Liver (tissue), 9 donors: ENCODE data around the gene DHFR. TPM values are rescaled to one million over a fixed set of nuclear protein-coding genes. Genes with fewer than 3 reads are reported as not detected.
"Not testable (repeated sequence)": the region's sequence is repeated elsewhere in the genome, so short reads cannot be mapped to it uniquely, and the experiment has no call there.

Experiments used
- DNase-seq: peaks from one replicate; pipeline ENCODE4 v3.0.0-alpha.2; 2017; ENCODE audit warnings: low spot score
- H3K27ac ChIP-seq, 2 donors: one replicate each; pipeline ENCODE4 v1.7.0; 2013; ENCODE audit warnings: inconsistent platforms in 2 of 2, low read length in 2 of 2, control low read depth in 1 of 2, low read depth in 1 of 2, mild to moderate bottlenecking in 1 of 2
- H3K27me3 ChIP-seq, 4 donors: one replicate each; pipeline versions ENCODE4 v1.6.1 to v1.7.0; 2013; ENCODE audit warnings: low read length in 3 of 4, inconsistent platforms in 1 of 4, mild to moderate bottlenecking in 1 of 4, moderate library complexity in 1 of 4; ENCODE audit not compliant: control insufficient read depth in 4 of 4, insufficient read depth in 4 of 4
- H3K36me3 ChIP-seq, 4 donors: one replicate each; pipeline versions ENCODE4 v1.6.1 to v1.7.0; 2013; ENCODE audit warnings: low read length in 3 of 4, mild to moderate bottlenecking in 3 of 4, low read depth in 1 of 4, moderate library complexity in 1 of 4; ENCODE audit not compliant: control insufficient read depth in 4 of 4, insufficient read depth in 3 of 4
- H3K4me1 ChIP-seq, 4 donors: one replicate each; pipeline versions ENCODE4 v1.6.1 to v1.7.0; 2013; ENCODE audit warnings: low read length in 3 of 4, mild to moderate bottlenecking in 3 of 4, moderate library complexity in 1 of 4; ENCODE audit not compliant: control insufficient read depth in 4 of 4, insufficient read depth in 4 of 4
- H3K4me3 ChIP-seq, 3 donors: one replicate each; pipeline versions ENCODE4 v1.6.1 to v1.7.0; 2013; ENCODE audit warnings: low read length in 3 of 3, control low read depth in 1 of 3, low read depth in 1 of 3, mild to moderate bottlenecking in 1 of 3
- H3K9ac ChIP-seq, 2 donors: one replicate each; pipeline ENCODE4 v1.7.0; 2013; ENCODE audit warnings: low read length in 2 of 2, mild to moderate bottlenecking in 2 of 2, moderate library complexity in 2 of 2, control low read depth in 1 of 2, low read depth in 1 of 2
- H3K9me3 ChIP-seq, 4 donors: one replicate each; pipeline versions ENCODE4 v1.6.1 to v1.7.0; 2013; ENCODE audit warnings: low read length in 3 of 4; ENCODE audit not compliant: control insufficient read depth in 4 of 4
- ATF3 ChIP-seq: IDR thresholded peaks from 2 replicates; pipeline ENCODE4 v1.6.1; 2016; ENCODE audit warnings: antibody characterized with exemption
- CTCF ChIP-seq: fragments of 150-350 bp; IDR thresholded peaks from 2 replicates; pipeline ENCODE4 v1.5.1; 2017; ENCODE audit warnings: improper control_type of control experiment, low read depth, low read length; ENCODE audit not compliant: missing input control
- EGR1 ChIP-seq, 2 donors: IDR thresholded peaks; 2 replicates each; pipeline ENCODE4 v1.6.1; 2016 to 2018; ENCODE audit warnings: antibody characterized with exemption in 2 of 2, low read depth in 2 of 2
- FOXA1 ChIP-seq: IDR thresholded peaks from 2 replicates; pipeline ENCODE4 v1.6.1; 2016; ENCODE audit warnings: antibody characterized with exemption
- FOXA2 ChIP-seq: IDR thresholded peaks from 2 replicates; pipeline ENCODE4 v1.6.1; 2016; ENCODE audit warnings: antibody characterized with exemption
- GABPA ChIP-seq, 2 donors: IDR thresholded peaks in 1 of 2; conservative IDR thresholded peaks in 1 of 2; 2 replicates each; pipeline ENCODE4 v1.6.1; 2016; ENCODE audit warnings: antibody characterized with exemption in 2 of 2, mild to moderate bottlenecking in 1 of 2, moderate library complexity in 1 of 2
- HNF4A ChIP-seq, 2 donors: conservative IDR thresholded peaks; 2 replicates each; pipeline ENCODE4 v1.6.1; 2016; ENCODE audit warnings: antibody characterized with exemption in 2 of 2, mild to moderate bottlenecking in 2 of 2
- HNF4G ChIP-seq: IDR thresholded peaks from 2 replicates; pipeline ENCODE4 v1.6.1; 2016; ENCODE audit warnings: antibody characterized with exemption
- JUND ChIP-seq, 2 donors: IDR thresholded peaks; 2 replicates each; pipeline ENCODE4 v1.6.1; 2016; ENCODE audit warnings: antibody characterized with exemption in 2 of 2
- MAX ChIP-seq: IDR thresholded peaks from 2 replicates; pipeline ENCODE4 v1.6.1; 2016; ENCODE audit warnings: antibody characterized with exemption
- NR2F2 ChIP-seq: IDR thresholded peaks from 2 replicates; pipeline ENCODE4 v1.6.1; 2016; ENCODE audit warnings: antibody characterized with exemption
- RAD21 ChIP-seq, 2 donors: IDR thresholded peaks; 2 replicates each; pipeline ENCODE4 v1.6.1; 2016; ENCODE audit warnings: antibody characterized with exemption in 2 of 2, mild to moderate bottlenecking in 2 of 2
- RXRA ChIP-seq, 2 donors: IDR thresholded peaks; 2 replicates each; pipeline ENCODE4 v1.6.1; 2017 to 2018; ENCODE audit warnings: antibody characterized with exemption in 2 of 2, mild to moderate bottlenecking in 1 of 2
- SP1 ChIP-seq: IDR thresholded peaks from 2 replicates; pipeline ENCODE4 v1.6.1; 2018; ENCODE audit warnings: antibody characterized with exemption, mild to moderate bottlenecking
- TAF1 ChIP-seq: conservative IDR thresholded peaks from 2 replicates; pipeline ENCODE4 v1.6.1; 2016; ENCODE audit warnings: antibody characterized with exemption, mild to moderate bottlenecking
- YY1 ChIP-seq: IDR thresholded peaks from 2 replicates; pipeline ENCODE4 v1.6.1; 2016; ENCODE audit warnings: antibody characterized with exemption, mild to moderate bottlenecking
- ZBTB33 ChIP-seq: IDR thresholded peaks from 2 replicates; pipeline ENCODE4 v1.6.1; 2016; ENCODE audit warnings: antibody characterized with exemption
- WGBS: extraction: QIAGEN DNeasy Blood & Tissue Kit; methylation state at CpG from one replicate; pipeline ENCODE4 v1.1.7; 2013; 5-methylcytosine and 5-hydroxymethylcytosine counted together
- polyA plus RNA-seq, 2 donors: library from polyadenylated mRNA; stranded (reverse) in 1 of 2; unstranded in 1 of 2; fragments of 200-250 nt in 1 of 2; fragments of >200 nt in 1 of 2; fragmentation: Nextera tagmentation in 1 of 2; extraction: Ambion mirVana in 1 of 2; gene quantifications; one replicate each; pipeline versions ENCODE4 v1.2.1 to v1.2.3, GENCODE V29; 2013 to 2015
- total RNA-seq, 2 donors: library from RNA; depleted of rRNA; stranded (reverse); fragments of >200 nt; gene quantifications; one replicate each; pipeline ENCODE4 v1.2.3, GENCODE V29; 2014
- donor health status: healthy.
- donor health status: healthy.
- donor health status: healthy.
- donor health status: healthy.
- donor health status: healthy.

Gene DHFR
- total and polyA plus RNA-seq, 4 donors, result 8.9 to 57.7 (median 13.4) TPM

- DNase-seq, result no peak
- Histone ChIP-seq H3K27ac (no peak overlapping the region), H3K4me1 (no peaks in the 10 kb centered on the region), H3K27me3 (no peaks in the 10 kb centered on the region), H3K9ac (no peak overlapping the region), H3K4me3 (no peak overlapping the region), H3K9me3 (no peaks in the 10 kb centered on the region), H3K36me3 (no peaks in the 10 kb centered on the region)
- 91% methylated on average over 6 of the region's 6 CpGs for WGBS
- no peak for TF ChIP-seq FOXA2
- no peak for TF ChIP-seq HNF4G
- TF ChIP-seq NR2F2, result no peak
- TF ChIP-seq GABPA (IDR thresholded peaks at IDR 0.05 in 1 of 2, conservative IDR thresholded peaks at IDR 0.05 in 1 of 2), result no peak
- TF ChIP-seq TAF1, result no peak
- no peak for TF ChIP-seq YY1
- TF ChIP-seq SP1, result no peak
- no peak for TF ChIP-seq MAX
- TF ChIP-seq JUND (IDR thresholded peaks at IDR 0.05), result no peak
- no peak for TF ChIP-seq RAD21 (IDR thresholded peaks at IDR 0.05)
- TF ChIP-seq CTCF, result no peak
- no peak for TF ChIP-seq RXRA (IDR thresholded peaks at IDR 0.05)
- no peak for TF ChIP-seq HNF4A (conservative IDR thresholded peaks at IDR 0.05)
- no peak for TF ChIP-seq EGR1 (IDR thresholded peaks at IDR 0.05; ENCODE audit: low read depth in 2 of 2)
- no peak for TF ChIP-seq FOXA1
Measured at GRCh38 chr5:80584770-80585169, 70.0 kb downstream of the DHFR start.

- not testable (repeated sequence) for H3K4me1 ChIP-seq, H3K27ac ChIP-seq, H3K36me3 ChIP-seq, H3K9me3 ChIP-seq, H3K4me3 ChIP-seq, H3K9ac ChIP-seq, DNase-seq, H3K27me3 ChIP-seq
- WGBS, result 97% methylated on average over 2 of the region's 3 CpGs
Measured at GRCh38 chr5:80580291-80580690, 74.5 kb downstream of the DHFR start.

- H3K36me3 ChIP-seq, result no peaks in the 10 kb centered on the region
- H3K4me1 ChIP-seq, result no peaks in the 10 kb centered on the region
- H3K9ac ChIP-seq, result no peak overlapping the region
- no peak for TF ChIP-seq JUND (IDR thresholded peaks at IDR 0.05)
- TF ChIP-seq ATF3, result no peak
- TF ChIP-seq HNF4A (conservative IDR thresholded peaks at IDR 0.05), result no peak
- no peak for TF ChIP-seq FOXA2
- no peak for TF ChIP-seq FOXA1
- no peak for TF ChIP-seq SP1
- TF ChIP-seq CTCF, result no peak
- TF ChIP-seq EGR1 (IDR thresholded peaks at IDR 0.05; ENCODE audit: low read depth in 2 of 2), result no peak
- no peak for TF ChIP-seq RAD21 (IDR thresholded peaks at IDR 0.05)
- no peak for TF ChIP-seq ZBTB33
- no peaks in the 10 kb centered on the region for H3K9me3 ChIP-seq
- H3K4me3 ChIP-seq, result no peak overlapping the region
- WGBS, result 93% methylated on average over 2 of the region's 2 CpGs
- H3K27ac ChIP-seq, result no peak overlapping the region
- H3K27me3 ChIP-seq, result no peaks in the 10 kb centered on the region
- no peak for DNase-seq
Measured at GRCh38 chr5:80579050-80579449, 75.7 kb downstream of the DHFR start.
